Loucy (cell line): ENCODE data around the gene NIPAL3.
A peak's percentile ranks its signal among the peaks of the same experiment; 100 is the strongest.

Experiments used
- H2AFZ ChIP-seq: fragments of 200-600 bp; sonication (generic); 2 replicates; pipeline ENCODE4 v1.6.0; 2016; ENCODE audit warnings: antibody characterized with exemption, mild to moderate bottlenecking, low read length, moderate library complexity
- H3F3A ChIP-seq: fragments of 200-600 bp; 2 replicates; pipeline ENCODE4 v1.6.0; 2016; ENCODE audit warnings: antibody characterized with exemption, low read depth, mild to moderate bottlenecking
- H3K27me3 ChIP-seq: fragments of 200-600 bp; sonication (generic); 2 replicates; pipeline ENCODE4 v1.6.1; 2014; ENCODE audit warnings: low read length, mild to moderate bottlenecking; ENCODE audit not compliant: insufficient read depth, poor library complexity, severe bottlenecking
- H3K36me3 ChIP-seq: fragments of 200-600 bp; sonication (generic); 2 replicates; pipeline ENCODE4 v1.6.1; 2016; ENCODE audit warnings: low read length; ENCODE audit not compliant: insufficient read depth
- H3K4me1 ChIP-seq: fragments of 200-600 bp; sonication (generic); 2 replicates; pipeline ENCODE4 v1.5.1; 2014; ENCODE audit warnings: low read length, mild to moderate bottlenecking; ENCODE audit not compliant: insufficient read depth, poor library complexity, severe bottlenecking
- H3K4me2 ChIP-seq: fragments of 200-600 bp; sonication (generic); 2 replicates; pipeline ENCODE4 v1.6.0; 2014; ENCODE audit warnings: antibody characterized with exemption, low read length, low read depth, mild to moderate bottlenecking; ENCODE audit not compliant: poor library complexity, severe bottlenecking
- H3K4me3 ChIP-seq: fragments of 200-600 bp; sonication (generic); 2 replicates; pipeline ENCODE4 v1.5.1; 2014; ENCODE audit warnings: low read length, mild to moderate bottlenecking, mixed read lengths; ENCODE audit not compliant: poor library complexity, severe bottlenecking
- H3K79me2 ChIP-seq: fragments of 200-600 bp; sonication (generic); 2 replicates; pipeline ENCODE4 v1.6.1; 2014; ENCODE audit warnings: low read length; ENCODE audit not compliant: insufficient read depth
- H3K9ac ChIP-seq: fragments of 200-600 bp; sonication (generic); 2 replicates; pipeline ENCODE4 v1.6.0; 2014; ENCODE audit warnings: mild to moderate bottlenecking, low read depth, low read length, moderate library complexity; ENCODE audit not compliant: poor library complexity, severe bottlenecking
- H3K9me2 ChIP-seq: fragments of 200-600 bp; sonication (generic); replicated peaks from 2 replicates; pipeline ENCODE4 v1.6.1; 2016; ENCODE audit warnings: low read depth, low read length, mixed read lengths
- H3K9me3 ChIP-seq: fragments of 200-600 bp; sonication (generic); 2 replicates; pipeline ENCODE4 v1.6.1; 2014; ENCODE audit warnings: mild to moderate bottlenecking, antibody characterized with exemption, low read length, low read depth; ENCODE audit not compliant: insufficient read depth
- H4K20me1 ChIP-seq: fragments of 200-600 bp; sonication (generic); 2 replicates; pipeline ENCODE4 v1.6.0; 2014; ENCODE audit warnings: antibody characterized with exemption, low read length, mild to moderate bottlenecking; ENCODE audit not compliant: insufficient read depth, poor library complexity, severe bottlenecking
- EZH2phosphoT487 ChIP-seq: fragments of 200-600 bp; IDR thresholded peaks from 2 replicates; pipeline ENCODE4 v1.6.1; 2018; ENCODE audit warnings: antibody characterized with exemption, mild to moderate bottlenecking, moderate library complexity, borderline replicate concordance
- TF ChIP-seq, protein P1 (sequence below): fragments of 200-600 bp; sonication (generic); conservative IDR thresholded peaks from 2 replicates; pipeline ENCODE4 v1.5.1; 2014; ENCODE audit warnings: mild to moderate bottlenecking, antibody characterized with exemption, low read length

Gene NIPAL3

DNA sequence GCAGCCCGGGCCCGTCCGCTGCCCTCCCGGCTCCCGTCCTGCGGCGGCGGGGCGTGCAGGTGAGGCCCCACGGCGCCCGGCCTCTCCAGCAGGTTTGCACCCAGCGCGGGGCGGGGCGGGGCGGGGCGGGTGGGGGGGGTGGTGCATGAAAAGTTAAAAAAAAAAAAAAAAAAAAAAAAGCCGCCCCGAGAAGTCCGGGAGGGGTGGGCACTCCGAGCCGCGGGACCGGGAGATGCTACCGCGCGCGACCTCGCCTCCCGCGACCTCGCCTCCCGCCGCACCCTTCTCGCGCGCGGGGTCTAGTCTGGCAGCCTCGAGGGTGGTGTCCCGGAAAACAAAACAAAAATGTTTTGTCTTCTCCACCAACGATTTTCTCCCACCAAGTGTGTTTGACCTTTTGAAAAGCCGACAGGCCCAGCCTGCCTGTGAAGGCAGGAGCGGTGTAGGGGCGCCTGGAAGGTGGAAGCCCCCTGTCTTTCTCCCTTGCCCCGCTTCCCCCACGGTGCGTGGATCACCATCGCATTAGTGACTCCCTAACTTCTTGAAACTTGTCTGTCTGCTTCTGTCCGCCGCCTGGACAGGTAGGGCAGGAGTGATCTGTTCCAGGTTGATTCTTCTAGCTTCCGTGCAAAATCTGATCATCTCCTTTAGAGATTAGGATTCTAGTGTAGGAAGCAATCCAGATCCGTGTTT, 87.6 kb downstream of the NIPAL3 start:
- no peaks in the 10 kb centered on the region for H3K9me3 ChIP-seq
- TF ChIP-seq, protein P1, sequence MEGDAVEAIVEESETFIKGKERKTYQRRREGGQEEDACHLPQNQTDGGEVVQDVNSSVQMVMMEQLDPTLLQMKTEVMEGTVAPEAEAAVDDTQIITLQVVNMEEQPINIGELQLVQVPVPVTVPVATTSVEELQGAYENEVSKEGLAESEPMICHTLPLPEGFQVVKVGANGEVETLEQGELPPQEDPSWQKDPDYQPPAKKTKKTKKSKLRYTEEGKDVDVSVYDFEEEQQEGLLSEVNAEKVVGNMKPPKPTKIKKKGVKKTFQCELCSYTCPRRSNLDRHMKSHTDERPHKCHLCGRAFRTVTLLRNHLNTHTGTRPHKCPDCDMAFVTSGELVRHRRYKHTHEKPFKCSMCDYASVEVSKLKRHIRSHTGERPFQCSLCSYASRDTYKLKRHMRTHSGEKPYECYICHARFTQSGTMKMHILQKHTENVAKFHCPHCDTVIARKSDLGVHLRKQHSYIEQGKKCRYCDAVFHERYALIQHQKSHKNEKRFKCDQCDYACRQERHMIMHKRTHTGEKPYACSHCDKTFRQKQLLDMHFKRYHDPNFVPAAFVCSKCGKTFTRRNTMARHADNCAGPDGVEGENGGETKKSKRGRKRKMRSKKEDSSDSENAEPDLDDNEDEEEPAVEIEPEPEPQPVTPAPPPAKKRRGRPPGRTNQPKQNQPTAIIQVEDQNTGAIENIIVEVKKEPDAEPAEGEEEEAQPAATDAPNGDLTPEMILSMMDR, result no peak
- TF ChIP-seq EZH2phosphoT487, result no peak
- peaks cover 5% of the 10 kb centered on the region for H4K20me1 ChIP-seq
- H3K9ac ChIP-seq, result peak overlapping the region; percentile 76
- H3K9me2 ChIP-seq, result no peaks in the 10 kb centered on the region
- H3K79me2 ChIP-seq, result peaks cover 49% of the 10 kb centered on the region
- peak overlapping the region; percentile 96 for H3K4me2 ChIP-seq
- H3K4me3 ChIP-seq, result peak overlapping the region; percentile 78
- H3K4me1 ChIP-seq, result peaks cover 73% of the 10 kb centered on the region
- H2AFZ ChIP-seq, result peak overlapping the region; percentile 50; the same call in 1 of the 2 replicates
- H3K27me3 ChIP-seq, result no peaks in the 10 kb centered on the region
- H3K36me3 ChIP-seq, result no peaks in the 10 kb centered on the region
- 0 out of 2 replicates have a peak, but pooled peaks cover 3% of the 10 kb centered on the region for H3F3A ChIP-seq

DNA sequence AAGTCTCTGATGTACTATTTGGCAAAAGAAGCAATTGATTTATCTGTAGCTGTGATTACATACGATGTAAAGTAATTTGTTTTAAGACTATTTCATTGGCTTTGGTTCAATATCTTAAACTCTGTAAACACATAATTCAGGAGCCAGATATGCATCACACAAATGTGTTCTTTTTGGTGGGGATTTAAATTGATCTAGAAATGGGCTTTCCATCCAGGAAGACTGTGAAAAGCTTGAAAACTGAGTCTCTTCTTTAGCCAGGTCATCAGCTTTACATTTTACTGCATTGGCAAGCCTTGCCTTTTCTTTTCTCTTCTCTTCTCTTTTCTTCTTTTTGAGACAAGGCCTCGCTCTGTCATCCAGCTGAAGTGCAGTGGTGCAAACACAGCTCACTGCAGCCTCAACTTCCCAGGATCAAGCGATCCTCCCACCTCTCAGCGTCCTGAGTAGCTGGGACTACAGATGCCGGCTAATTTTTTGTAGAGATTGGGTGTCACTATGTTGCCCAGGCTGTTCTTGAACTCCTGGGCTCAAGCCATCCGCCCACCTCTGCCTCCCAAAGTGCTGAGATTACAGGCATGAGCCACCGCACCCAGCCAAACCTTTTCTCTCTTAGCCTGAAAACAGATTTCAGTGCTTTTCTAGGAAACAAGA, 88.4 kb downstream of the NIPAL3 start:
- Histone ChIP-seq H3K9me3 (no peaks in the 10 kb centered on the region), H3K9me2 (no peaks in the 10 kb centered on the region), H3K4me1 (peaks cover 71% of the 10 kb centered on the region), H3F3A (0 out of 2 replicates have a peak, but pooled peaks cover 3% of the 10 kb centered on the region), H3K9ac (peak overlapping the region; percentile 76), H3K4me2 (peak overlapping the region; percentile 96), H3K79me2 (peaks cover 57% of the 10 kb centered on the region), H4K20me1 (peaks cover 6% of the 10 kb centered on the region), H3K27me3 (no peaks in the 10 kb centered on the region), H3K36me3 (no peaks in the 10 kb centered on the region), H2AFZ (no peak overlapping the region), H3K4me3 (peak overlapping the region; percentile 78)
- TF ChIP-seq, protein P1, result no peak
- no peak for TF ChIP-seq EZH2phosphoT487

DNA sequence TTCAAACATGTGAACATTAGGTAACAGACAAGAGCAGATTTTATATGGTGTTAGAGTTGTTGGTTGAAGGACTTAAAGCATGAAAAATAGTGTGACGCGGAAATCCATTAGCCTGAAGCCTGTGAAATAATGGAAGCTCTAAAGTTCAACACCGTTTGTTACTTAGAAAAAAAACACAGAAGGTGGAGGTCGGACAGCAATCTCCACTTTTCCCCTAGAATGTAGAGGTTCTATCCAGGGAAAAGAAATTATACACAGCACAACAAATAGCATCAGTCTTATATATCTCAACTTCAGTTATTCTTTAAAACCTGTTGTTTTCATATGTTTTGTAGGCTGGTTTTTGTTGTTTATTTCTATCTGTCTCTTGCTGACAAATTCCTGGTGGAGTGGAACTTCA, 89.0 kb downstream of the NIPAL3 start:
- H2AFZ ChIP-seq, result no peak overlapping the region
- 0 out of 2 replicates have a peak, but pooled peaks cover 3% of the 10 kb centered on the region for H3F3A ChIP-seq
- H3K9me2 ChIP-seq, result no peaks in the 10 kb centered on the region
- peaks cover 62% of the 10 kb centered on the region for H3K79me2 ChIP-seq
- peak overlapping the region; percentile 78 for H3K4me3 ChIP-seq
- H4K20me1 ChIP-seq, result peaks cover 8% of the 10 kb centered on the region
- peak overlapping the region; percentile 76 for H3K9ac ChIP-seq
- H3K27me3 ChIP-seq, result no peaks in the 10 kb centered on the region
- TF ChIP-seq, protein P1, result no peak
- no peak for TF ChIP-seq EZH2phosphoT487
- H3K9me3 ChIP-seq, result no peaks in the 10 kb centered on the region
- peaks cover 65% of the 10 kb centered on the region for H3K4me1 ChIP-seq
- H3K36me3 ChIP-seq, result no peaks in the 10 kb centered on the region
- H3K4me2 ChIP-seq, result peak overlapping the region; percentile 96
